ENCODE results near the gene ETF1. TPM values are rescaled to one million over a fixed set of nuclear protein-coding genes. Genes with fewer than 3 reads are reported as not detected.

The ETF1 gene
- total RNA-seq, 1 donor from 2014 or later: 107 TPM

- peak overlapping the region; percentile 97 for H3K27ac Mint-ChIP-seq (ENCODE audit: unreplicated experiment)
- H3K4me3 Mint-ChIP-seq: peak overlapping the region; percentile 90
- peaks cover 33% of the 10 kb centered on the region for H3K4me1 Mint-ChIP-seq
- DNase-seq (ENCODE audit: low read depth, low spot score): peak; percentile 94
- peak; percentile 96 for TF ChIP-seq CTCF (conservative IDR thresholded peaks at IDR 0.05)
- no peaks in the 10 kb centered on the region for H3K9me3 Mint-ChIP-seq
- peaks cover 20% of the 10 kb centered on the region for H3K36me3 Mint-ChIP-seq (ENCODE audit: low read depth)
- peaks cover 14% of the 10 kb centered on the region for H3K27me3 Mint-ChIP-seq (ENCODE audit: low read depth)
Measured at GRCh38 chr5:138464008-138464387, 79.0 kb downstream of the ETF1 start.

- H3K4me3 Mint-ChIP-seq: peak overlapping the region; percentile 90
- DNase-seq (ENCODE audit: low read depth, low spot score): no peak
- peaks cover 18% of the 10 kb centered on the region for H3K36me3 Mint-ChIP-seq (ENCODE audit: low read depth)
- H3K27ac Mint-ChIP-seq (ENCODE audit: unreplicated experiment): peak overlapping the region; percentile 96
- no peak for TF ChIP-seq CTCF (conservative IDR thresholded peaks at IDR 0.05)
- no peaks in the 10 kb centered on the region for H3K9me3 Mint-ChIP-seq
- H3K27me3 Mint-ChIP-seq (ENCODE audit: low read depth): peaks cover 14% of the 10 kb centered on the region
- H3K4me1 Mint-ChIP-seq: peaks cover 29% of the 10 kb centered on the region
Measured at GRCh38 chr5:138463419-138464007, 79.5 kb downstream of the ETF1 start.

- DNase-seq (ENCODE audit: low read depth, low spot score): no peak
- H3K27me3 Mint-ChIP-seq (ENCODE audit: low read depth): peaks cover 4% of the 10 kb centered on the region
- TF ChIP-seq CTCF (conservative IDR thresholded peaks at IDR 0.05): no peak
- peaks cover 9% of the 10 kb centered on the region for H3K4me1 Mint-ChIP-seq
- peak overlapping the region; percentile 63 for H3K4me3 Mint-ChIP-seq
- H3K36me3 Mint-ChIP-seq (ENCODE audit: low read depth): no peaks in the 10 kb centered on the region
- H3K9me3 Mint-ChIP-seq: no peaks in the 10 kb centered on the region
- no peak overlapping the region for H3K27ac Mint-ChIP-seq (ENCODE audit: unreplicated experiment)
Measured at GRCh38 chr5:138461343-138462125, 81.5 kb downstream of the ETF1 start.

DNA sequence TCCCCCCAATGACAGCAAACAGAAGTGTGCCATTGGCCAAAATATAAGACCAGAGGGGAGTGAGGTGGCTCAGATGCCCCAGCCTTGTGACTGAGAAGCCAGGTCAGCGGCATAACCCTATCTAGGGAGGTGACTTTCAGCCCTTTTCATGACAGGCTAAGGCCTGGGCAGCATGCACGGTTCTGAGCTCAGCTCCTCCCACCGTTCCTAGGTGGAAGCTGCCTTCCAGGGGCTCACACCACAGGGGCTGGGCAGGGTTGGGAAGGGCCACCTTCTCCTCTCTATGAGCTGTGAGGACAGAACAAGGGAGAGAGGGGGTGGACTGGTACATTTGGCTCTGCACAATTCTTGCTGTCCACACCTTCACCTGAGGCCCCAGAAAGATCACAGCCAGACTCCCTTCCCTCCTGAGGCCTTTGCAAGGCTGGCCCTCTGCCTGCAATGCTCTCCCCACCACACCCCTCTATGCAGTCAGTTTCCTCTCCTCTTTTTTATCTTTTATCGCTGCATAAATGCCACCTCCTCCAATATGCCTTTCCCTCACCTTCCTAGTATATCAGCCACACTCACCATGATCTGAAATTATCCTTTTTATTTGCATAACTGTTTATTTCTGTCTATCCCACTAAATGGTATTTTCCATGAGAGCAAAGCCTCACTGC is 82.9 kb downstream of the ETF1 start:
- no peak for TF ChIP-seq CTCF (conservative IDR thresholded peaks at IDR 0.05)
- H3K9me3 Mint-ChIP-seq: no peaks in the 10 kb centered on the region
- peak overlapping the region; percentile 9 for H3K4me3 Mint-ChIP-seq
- peaks cover 6% of the 10 kb centered on the region for H3K4me1 Mint-ChIP-seq
- peaks cover under 1% of the 10 kb centered on the region for H3K27me3 Mint-ChIP-seq (ENCODE audit: low read depth)
- no peak overlapping the region for H3K27ac Mint-ChIP-seq (ENCODE audit: unreplicated experiment)
- no peak for DNase-seq (ENCODE audit: low read depth, low spot score)
- H3K36me3 Mint-ChIP-seq (ENCODE audit: low read depth): no peaks in the 10 kb centered on the region

DNA sequence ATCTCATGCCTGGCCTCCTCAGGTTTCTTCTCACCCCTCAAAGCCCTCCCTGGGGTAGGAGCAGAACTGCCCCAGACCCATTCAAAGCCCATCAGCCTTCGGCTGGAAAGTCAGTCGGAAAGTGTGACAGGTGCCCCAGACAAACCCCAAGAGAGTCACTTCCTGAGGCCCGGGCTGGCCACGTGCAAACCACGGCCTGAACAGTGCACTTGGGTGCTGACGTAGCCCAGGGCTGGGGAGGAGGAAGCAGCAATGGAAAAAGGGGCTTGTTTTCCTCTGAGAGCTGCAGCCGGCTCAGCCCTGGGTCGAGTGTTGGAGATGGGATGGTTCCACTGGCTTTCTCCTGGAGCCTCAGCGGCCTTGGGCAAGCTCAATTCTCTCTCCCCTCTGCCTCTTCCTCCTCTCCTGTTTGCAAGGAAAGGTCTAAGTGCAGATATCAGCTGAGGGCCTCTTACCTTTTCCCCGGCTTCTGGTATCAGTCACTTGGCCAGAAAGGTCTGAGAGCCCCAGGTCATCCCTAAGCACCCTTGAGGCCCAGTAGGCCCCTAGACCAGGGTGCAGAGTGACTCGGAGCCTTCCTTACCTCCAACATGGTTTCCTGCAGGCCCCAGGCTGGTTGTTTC is 83.6 kb downstream of the ETF1 start:
- Mint-ChIP-seq H3K27me3 (ENCODE audit: low read depth) (peaks cover 3% of the 10 kb centered on the region), H3K4me3 (no peak overlapping the region), H3K36me3 (ENCODE audit: low read depth) (no peaks in the 10 kb centered on the region), H3K27ac (ENCODE audit: unreplicated experiment) (peak overlapping the region; percentile 35), H3K4me1 (peaks cover 6% of the 10 kb centered on the region), H3K9me3 (no peaks in the 10 kb centered on the region)
- no peak for DNase-seq (ENCODE audit: low read depth, low spot score)
- TF ChIP-seq CTCF (conservative IDR thresholded peaks at IDR 0.05): no peak
